Stimulated activated CD4-positive, alpha-beta T cell treated with anti-CD3 and anti-CD28 coated beads, Interleukin-1b, Interleukin-23, amount 100 ng/mL, for 24 hours (primary cell): ENCODE results near the gene MYO10.
A peak's percentile ranks its signal among the peaks of the same experiment; 100 is the strongest.
"Not testable (repeated sequence)": the region's sequence is repeated elsewhere in the genome, so short reads cannot be mapped to it uniquely, and the experiment has no call there.

Source experiments
- DNase-seq, 4 experiments: peaks; one replicate each; pipeline ENCODE4 v3.0.0-alpha.2; 2020; ENCODE audit warnings: low read depth in 4 of 4, low spot score in 1 of 4

Gene MYO10

DNA sequence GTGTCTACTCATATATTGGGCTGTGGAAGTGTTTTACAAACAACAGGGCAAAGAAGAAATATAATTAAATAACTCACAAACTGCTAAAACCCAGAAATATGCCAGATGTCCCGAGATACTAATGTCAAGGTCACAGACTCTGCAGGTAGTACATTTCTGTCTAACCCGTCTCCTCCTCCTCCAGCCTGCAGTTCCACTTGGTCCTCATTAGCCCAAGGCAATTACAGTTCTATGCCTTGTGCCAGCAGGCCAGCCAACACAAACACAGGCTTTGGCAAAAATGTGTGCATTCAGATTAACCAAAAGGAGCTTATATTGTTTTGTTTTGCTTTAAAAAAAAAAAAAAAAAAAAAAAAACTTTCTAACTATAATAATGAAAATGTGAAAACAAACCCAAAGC, 148.8 kb downstream of the MYO10 start:
- no peak for DNase-seq

DNA sequence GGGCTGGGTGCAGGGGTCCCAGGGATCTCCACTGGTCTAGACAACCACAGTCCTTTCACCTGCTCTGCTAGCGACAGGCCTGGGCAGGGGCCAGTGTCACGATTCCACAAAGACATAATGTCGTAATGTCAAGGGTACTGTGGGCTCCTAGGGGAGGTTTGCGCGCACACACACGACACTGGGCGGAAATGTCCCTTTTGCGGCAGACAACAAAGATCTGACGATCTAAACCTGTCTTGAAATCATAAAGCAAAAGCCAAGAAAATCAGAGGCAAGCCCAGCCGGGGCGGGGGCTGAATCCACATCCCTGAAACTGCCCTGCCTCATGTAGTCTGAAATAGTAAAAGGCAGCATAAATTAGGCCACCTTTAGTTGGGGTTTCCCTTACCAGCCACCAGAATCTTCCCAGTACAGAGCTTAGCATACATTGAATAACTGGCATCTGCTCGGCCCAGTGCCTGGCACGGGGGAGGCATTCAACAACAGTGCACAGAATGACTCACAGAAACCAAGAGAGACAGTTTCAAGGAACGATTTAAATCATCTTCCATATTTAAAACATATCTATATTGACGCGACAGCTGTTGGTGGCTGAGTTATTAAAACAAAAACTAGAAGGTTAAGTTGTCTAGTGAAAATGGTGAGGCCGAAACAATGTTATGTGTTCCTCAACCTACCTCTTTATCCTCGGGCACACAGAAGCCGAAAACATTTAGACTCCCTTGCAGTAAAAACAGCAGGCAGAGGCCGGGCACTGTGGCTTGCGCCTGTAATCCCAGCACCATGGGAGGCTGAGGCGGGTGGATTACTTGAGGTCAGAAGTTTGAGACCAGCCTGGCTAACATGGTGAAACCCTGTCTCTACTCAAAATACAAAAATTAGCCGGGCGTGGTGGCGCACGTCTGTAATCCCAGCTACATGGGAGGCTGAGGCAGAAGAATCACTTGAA, 151.0 kb downstream of the MYO10 start:
- peak in 3 of 4 experiments; percentile 1 to 38 (median 26) for DNase-seq

DNA sequence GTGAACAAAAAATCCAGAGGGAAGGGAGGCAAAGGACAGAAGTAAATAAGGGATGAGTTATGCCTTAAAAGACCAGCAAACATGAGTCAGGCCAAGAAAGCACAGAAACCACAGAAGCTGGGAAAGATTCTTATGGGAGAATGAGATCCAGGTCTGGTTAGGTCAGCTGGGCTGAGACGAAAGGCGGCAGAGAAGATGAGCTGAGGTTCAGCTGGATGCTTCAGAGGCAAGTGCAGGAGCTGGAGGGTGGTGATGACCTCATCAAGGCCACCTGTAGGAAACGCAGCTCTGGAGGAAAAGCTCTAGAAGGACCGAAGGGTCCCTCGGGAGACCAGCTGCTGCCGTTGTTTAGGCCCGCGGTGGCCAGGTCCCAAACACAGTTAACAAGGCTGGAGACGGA, 152.0 kb downstream of the MYO10 start:
- no peak for DNase-seq

DNA sequence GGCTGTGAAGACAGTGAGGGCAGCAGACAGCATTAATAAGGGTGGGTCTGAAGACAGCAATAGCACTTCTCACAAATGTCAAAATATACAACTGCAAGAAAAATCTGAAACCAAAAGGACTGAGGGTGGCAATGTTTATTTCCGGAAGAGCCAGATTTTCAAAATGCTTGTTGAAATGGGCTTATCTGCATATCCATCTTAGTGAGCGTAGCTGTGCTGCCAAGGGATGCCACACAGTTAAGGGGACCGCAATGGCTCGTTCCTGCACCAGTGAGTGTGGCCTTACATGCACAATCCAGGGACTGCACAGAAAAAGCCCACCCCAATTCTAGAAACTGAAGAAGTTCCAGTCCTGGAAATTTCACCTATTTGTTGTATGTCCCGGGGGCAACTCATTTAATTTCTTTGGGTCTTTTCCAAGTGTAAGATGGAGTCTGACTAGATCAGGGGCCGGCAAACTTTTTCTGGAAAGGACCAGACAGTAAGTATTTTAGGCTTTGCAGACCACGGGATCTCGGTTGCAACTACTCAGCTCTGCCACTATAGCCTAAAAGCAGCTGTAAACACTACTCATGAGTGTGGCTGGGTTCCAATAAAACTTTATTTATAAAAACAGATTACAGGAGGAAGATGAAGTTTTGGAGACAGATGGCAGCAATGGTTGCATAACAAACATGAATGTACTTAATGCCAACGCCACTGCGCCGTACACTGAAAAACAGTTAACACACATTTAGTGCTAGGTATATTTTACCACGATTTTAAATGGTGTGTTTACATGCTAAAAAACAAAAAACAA, 154.1 kb downstream of the MYO10 start:
- DNase-seq, result no peak

DNA sequence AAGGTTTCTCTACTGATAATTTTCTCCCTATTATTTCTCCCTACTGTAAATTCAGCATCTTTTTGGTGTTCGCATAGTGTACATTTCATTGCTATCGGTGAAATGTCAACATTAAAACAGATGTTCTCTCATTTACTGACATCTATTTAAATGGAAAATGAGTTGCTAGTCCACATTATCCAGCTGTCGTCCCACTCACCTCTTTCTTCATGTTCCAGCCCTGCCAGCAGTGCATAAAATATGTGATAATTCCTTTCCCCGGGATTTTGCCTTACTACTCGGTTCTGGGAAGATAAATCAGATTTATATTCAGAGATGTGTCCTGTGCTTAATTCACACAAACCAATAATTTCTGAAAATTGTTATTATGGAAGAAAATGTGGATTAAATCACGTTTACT, 155.8 kb downstream of the MYO10 start:
- no peak for DNase-seq

DNA sequence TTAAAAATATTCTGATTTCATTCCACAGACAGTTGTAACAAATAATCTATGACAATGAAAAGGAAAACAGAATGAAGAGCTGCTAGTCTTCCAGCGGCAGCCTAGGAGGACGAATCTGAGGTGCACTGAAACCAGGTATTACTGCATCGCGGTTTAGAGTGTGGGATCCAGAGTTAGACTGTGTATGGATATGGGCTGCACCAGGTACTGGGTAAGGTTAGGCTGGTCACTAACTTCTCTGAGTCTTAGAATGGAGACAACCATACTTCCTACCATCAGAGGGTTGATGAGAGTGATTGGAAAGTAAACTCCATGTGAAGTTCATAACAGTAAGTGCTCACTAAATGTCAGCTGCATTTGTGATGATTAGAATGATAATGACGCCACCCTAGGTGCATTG, 158.7 kb downstream of the MYO10 start:
- DNase-seq, result no peak

DNA sequence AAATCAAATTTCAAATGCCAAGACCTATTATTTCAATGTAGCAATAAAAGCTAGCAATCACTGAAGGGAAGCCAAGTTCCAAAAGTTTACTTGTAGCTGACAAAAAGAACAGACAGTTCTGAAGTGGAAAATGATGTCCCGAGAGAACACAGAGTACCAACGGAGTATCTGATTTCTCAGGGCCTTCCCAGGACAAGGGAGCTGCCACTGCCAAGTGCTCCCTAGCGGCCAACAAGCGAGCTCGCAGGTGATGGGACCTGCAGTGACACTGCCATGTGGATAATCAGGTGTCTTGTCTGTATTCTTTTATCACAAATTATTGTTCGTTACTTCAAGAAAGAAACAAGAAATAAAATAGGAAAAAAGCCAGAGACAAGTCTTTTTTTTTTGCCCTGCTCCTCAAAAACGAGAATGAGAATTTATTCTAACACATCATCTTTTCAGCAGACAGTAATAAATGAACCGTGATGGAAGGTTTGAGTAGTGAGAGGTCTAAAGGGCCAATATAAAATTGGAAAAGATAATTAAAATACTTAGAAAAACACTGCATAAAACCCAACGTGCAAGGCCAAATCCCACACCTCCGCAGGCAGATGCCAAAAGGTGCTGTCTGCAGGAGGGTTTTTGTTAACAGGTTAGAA, 159.4 kb downstream of the MYO10 start:
- no peak for DNase-seq

DNA sequence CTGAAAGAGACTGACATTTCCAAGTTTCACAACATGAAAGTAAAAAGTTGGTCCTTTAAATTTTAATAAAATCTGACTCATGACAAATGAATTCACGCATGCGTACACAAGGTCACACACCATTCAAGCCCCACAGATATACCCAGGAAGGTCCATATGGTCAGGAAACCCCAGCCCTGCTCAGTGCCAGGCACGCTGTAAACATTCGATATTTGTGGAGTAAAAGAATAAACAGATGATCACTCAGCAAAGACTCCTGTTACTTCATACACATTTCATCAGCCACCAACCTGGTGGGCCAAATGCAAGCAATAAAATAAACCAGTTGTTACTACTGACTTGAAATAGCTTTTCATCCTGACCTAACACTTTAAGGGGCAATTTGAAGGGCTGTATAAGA, 161.3 kb downstream of the MYO10 start:
- DNase-seq, result no peak

DNA sequence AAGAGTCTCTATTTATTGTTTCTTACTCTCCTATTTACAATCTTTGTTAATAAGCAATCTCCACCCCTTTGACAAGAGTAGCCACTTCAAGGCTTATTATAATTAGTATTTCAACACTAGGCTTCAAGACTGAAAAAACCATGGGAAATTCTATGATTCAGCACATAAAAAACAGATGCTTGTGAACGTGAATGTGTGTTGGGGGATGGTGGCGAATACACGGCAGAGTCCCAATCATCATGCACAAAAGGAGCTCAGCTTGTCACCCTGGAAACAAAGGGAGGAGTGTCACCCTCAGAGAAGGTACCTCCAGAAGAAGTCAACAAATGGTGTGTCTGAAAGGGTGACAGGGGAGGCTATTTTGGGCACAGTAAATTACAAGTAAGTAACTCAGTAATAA, 162.1 kb downstream of the MYO10 start:
- no peak for DNase-seq

DNA sequence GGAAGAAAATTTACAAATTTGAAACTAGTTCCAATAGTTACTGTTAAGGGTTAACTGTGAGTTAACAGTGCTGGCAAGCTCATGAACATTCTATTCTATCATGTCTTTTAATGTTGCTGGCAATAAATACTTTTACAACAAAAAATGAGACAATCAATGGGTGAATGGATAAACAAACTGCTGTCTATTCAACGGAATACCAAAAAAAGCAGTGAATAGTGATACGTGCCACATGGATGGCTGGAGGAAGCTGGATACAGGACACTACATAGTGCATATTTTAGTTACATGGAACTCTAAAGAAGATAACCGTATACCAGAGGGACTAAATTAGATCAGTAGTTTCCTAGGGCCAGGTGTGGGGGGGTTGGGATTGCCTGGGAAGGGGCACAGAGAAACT, 163.5 kb downstream of the MYO10 start:
- no peak for DNase-seq

DNA sequence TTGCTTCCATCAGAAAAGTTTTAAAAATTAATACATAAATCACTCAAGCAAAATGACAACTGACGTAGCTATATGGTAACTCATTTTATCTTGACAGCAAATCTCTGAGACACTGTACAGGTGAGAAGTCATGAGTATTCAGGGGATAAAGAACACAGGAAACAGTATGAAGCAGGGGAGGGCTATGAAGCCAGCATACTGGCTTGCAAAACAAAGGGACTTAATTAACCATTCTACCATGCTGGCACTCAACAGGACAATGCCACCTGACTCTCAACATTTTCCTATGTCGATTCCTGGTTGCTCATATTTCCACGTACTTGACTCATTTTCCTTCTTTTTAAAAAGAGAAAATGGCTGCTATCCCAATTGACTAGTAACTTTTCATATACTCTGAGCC, 167.9 kb downstream of the MYO10 start:
- DNase-seq, result no peak

DNA sequence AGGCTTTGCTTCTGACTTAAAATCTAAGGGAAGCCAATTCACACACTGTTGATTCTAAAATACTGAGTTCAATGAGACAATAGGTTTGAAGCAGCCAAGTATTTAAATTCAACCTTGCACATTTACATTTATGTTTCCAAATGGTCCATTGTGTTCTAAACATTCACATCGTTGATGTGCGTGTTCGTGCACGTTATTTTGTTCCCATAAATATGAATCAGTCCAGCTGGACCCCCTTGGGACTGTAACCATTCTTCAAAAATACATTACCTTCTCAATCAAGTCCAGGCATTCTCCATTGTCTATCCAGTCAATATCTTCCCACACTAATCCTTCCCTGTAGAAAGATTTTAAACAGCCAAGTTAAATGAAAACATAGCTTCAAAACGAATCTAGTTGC, 172.9 kb downstream of the MYO10 start:
- no peak for DNase-seq

DNA sequence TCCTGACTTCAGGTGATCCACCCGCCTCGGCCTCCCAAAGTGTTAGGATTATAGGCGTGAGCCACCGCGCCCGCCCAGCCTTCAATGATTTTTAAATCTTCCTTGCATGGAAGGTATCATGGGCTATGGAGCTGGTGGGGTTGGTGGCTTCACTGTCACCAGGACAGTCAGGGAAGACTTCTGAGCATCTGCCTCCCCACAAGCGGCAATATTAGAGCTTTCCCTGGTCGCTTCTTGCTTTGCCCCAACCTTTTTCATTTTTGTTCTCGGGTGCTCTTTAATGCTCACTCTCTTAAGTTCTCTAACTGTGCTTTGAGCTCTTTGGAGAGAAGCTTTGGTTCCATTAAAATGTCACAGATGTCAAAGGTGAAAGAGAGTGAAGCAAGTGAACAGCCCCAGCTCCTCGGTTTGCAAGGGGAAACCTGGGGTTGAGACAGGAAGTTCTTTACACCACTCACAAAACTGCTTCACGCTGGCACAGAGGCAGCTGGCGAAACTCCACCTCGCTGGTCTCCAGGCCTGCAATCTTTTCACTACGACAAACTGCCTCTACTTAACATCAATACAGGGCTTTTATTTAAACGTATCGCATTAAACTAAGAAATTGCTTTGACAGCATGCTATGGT, 176.8 kb downstream of the MYO10 start:
- DNase-seq, result no peak

DNA sequence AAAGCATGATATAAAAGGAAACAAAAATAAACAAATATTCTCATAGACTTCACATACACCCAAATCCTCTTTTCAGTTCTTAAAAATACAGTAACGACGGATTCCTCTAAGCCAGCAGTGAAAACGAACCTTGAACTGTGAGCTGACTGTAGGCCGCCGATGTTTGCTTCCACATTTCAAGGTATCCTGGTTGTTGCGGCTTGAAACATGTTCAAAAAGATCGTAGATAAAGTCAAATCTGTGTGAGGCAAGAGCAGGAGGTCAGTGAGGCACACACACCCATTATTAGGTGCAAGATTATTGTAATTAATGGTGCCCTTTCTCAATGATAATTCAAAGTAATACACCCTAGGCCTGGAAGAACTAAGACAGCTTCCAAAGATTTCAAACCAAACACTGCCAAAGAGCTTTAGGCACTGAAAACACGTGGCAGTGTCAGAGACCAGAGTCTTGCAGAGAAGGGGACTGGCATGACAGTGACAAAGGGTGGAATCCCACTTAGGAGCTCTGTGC, 178.0 kb downstream of the MYO10 start:
- no peak for DNase-seq

DNA sequence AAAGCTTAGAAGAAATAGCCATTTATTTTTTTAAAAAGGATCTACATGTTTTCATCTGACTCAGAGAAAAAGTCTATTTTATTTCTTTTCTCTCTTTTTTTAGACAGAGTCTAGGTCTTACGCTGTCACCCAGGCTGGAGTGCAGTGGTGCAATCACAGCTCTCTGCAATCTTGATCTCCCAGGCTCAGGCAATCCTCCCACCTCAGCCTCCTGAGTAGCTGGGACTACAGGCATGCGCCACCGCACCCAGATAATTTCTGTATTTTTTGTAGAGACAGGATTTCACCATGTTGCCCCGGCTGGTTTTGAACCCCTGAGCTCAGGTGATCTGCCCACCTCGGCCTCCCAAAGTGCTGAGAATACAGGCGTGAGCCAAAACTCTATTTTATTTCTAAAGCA, 178.5 kb downstream of the MYO10 start:
- not testable (repeated sequence) for DNase-seq

DNA sequence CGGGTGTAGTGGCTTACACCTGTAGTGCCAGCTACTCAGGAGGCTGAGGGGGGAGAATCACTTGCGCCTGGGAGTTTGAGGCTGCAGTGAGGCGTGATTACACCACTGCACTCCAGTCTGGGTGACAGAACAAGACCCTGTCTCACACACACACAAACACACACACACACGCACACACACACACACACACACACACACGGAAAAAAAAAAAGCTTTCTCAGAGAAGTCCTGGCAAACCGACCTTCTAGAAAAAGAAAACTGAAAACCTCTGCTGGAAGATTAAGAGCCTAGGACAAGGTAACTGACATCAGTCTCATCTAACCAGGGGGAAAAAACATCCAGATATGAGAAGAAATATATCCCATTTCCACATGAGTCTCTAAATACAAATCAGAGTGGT, 178.9 kb downstream of the MYO10 start:
- DNase-seq, result no peak

DNA sequence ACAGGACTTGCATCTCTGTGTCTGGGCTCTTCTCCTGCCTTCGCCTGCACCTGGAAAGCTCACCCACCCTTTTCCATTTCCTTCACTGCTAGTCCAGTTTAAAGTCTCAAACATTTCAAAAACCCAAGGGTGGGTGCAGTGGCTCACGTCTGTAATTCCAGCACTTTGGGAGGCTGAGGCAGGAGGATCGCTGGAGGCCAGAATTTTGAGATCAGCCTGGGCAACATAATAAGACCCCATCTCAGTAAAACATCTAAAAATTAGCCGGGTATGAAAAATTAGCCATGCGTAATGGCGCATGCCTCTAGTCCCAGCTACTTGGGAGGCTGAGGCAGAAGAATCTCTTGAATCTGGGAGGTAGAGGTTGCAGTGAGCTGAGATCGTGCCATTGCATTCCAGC, 179.4 kb downstream of the MYO10 start:
- DNase-seq, result no peak

DNA sequence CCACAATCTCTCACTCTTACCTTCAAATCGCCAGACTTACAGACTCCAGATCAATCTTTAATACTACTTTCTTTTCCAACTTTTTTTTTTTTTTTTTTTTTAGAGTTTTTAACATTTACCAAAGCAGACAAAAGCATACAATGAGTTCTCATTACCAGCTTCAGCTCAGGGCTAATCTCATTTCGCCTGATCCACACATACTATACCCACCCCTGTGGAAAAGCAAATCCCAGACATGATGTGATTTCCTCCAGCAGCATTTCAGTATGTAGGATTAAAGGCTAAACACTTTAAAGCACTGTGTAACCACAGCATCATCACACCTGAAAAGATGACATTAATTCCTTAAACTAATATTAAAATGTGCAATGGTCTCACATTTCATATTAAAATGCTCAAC, 180.4 kb downstream of the MYO10 start:
- no peak for DNase-seq

DNA sequence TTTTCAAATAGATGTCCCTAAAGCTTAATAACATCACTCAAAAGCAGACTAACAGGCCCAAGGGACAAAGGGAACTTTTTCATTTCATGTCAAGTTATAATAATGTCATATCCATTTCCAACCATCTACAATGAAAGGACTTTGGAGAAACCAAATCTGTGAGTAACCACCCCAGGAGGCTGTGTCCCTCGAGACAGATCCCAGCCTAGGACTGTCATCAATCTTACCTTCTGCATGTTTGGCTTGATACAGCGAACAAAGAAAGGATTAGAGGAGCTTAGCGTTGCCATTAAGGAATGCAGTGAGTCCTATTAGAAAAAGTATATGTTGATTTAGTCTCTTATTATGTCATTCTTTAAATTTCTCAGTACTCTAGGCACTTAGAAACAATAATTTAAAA, 181.5 kb downstream of the MYO10 start:
- no peak for DNase-seq

DNA sequence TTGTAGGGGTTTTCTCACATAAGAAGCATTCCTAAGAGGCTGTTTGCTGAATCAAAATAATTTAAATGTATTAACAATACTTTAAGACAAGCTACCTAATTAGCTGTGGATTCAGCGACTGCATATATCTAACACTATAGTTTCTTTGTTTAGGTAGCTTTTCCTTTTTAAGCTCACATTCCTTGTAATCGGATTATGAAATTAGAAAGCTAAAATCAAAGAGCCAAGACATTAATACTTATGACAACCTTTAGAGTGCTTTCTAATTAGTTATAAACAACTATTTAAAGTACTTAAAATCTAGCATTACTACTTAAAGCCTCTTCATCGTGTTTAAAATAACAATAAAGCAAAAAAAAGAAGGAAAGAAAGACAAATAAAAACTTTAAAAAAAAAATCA, 182.0 kb downstream of the MYO10 start:
- DNase-seq, result no peak

DNA sequence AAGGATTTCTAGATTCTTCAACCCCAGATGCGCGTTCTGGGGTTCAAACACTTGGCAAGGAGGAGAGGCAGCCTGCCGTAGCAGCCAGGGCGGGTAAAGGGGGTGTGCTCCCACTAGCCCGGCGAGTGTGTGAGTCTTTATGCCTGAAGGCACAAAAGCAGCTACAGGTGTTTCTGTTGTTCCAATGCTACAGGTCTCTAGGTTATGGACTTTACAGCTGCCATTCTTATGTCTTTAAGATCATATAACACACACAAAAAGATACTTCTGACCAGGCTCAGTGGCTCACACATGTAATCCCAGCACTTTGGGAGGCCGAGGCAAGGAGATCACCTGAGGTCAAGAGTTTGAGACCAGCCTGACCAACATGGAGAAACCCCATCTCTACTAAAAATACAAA, 185.6 kb downstream of the MYO10 start:
- DNase-seq, result no peak
